ENCODE measurements around the gene SSTR1.
A peak's percentile ranks its signal among the peaks of the same experiment; 100 is the strongest.

The SSTR1 gene

DNA sequence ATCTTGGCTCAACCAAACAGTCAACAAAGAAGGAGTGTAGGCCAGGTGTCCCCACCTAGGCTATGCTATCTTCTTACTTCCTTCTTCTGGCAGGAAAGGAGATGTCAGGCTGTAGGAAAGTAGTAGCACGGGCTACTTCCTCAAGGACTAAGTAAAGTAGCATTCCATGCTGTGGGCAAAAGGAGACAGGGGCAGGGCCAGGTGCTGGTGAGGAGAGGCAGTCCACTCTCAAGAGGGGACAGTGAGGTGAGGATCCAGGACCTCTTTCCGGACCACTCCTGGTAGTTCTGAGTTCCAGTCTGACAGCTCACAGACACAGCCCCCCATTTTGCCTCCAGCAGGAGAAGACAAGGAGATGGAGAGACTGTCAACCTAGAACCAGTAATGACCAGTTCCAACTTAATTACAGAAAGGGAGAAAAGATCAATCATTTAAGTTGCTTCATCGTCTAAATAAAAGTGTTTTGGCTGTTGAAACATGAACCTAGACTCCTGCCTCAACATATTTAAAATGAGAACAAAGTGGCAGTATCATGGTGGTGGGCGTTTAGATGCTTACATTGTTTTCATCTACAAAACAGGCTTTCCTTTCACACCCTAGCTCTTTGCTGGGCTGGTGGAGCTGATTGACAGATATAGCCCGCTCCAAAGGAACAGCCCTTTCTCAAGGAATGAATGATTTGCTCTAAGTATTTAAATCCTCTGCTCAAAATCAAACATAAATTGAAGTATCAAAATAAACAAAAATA, 5.1 kb upstream of the SSTR1 start:
- no peak overlapping the region for H3K4ac ChIP-seq (ENCODE audit: low read depth in 1 of 2, low read length in 2 of 2)
- H2AK5ac ChIP-seq (ENCODE audit: low read length, severe bottlenecking), result no peak overlapping the region
- H2BK15ac ChIP-seq (ENCODE audit: low read depth, poor library complexity, severe bottlenecking), result no peak overlapping the region
- no peak overlapping the region for H2AFZ ChIP-seq (ENCODE audit: low read depth, low read length)
- H3K9ac ChIP-seq (ENCODE audit: low read length), result no peak overlapping the region
- H3K4me3 ChIP-seq (ENCODE audit: insufficient read depth in 1 of 2, low read depth in 1 of 2, low read length in 2 of 2), result no peak overlapping the region
- H3K27ac ChIP-seq (ENCODE audit: low read length, poor library complexity, severe bottlenecking), result no peak overlapping the region
- no peak for DNase-seq
- no peaks in the 10 kb centered on the region for H3K79me1 ChIP-seq (replicated peaks; ENCODE audit: low read length, poor library complexity, severe bottlenecking)
- no peak overlapping the region for H4K8ac ChIP-seq (ENCODE audit: low read length)
- peaks cover 4% of the 10 kb centered on the region for H3K9me3 ChIP-seq (ENCODE audit: control insufficient read depth, low read length)
- no peak overlapping the region for H3K4me2 ChIP-seq (ENCODE audit: low read length, poor library complexity, severe bottlenecking)
- no peak overlapping the region for H3K23ac ChIP-seq (ENCODE audit: low read length in 2 of 2)
- peak overlapping the region in 1 of 2 experiments; percentile 18 for H2BK12ac ChIP-seq (ENCODE audit: low read length in 2 of 2)
- H4K91ac ChIP-seq (ENCODE audit: low read length), result no peak overlapping the region
- H3K18ac ChIP-seq (ENCODE audit: low read depth in 1 of 2, low read length in 2 of 2), result no peak overlapping the region
- H2BK120ac ChIP-seq (ENCODE audit: low read depth, low read length), result no peak overlapping the region
- peaks cover 0 to 41% of the 10 kb centered on the region in 2 experiments for H3K27me3 ChIP-seq (ENCODE audit: control insufficient read depth in 1 of 2, insufficient read depth in 1 of 2, low read length in 2 of 2)
- H2BK5ac ChIP-seq (ENCODE audit: low read depth, low read length, poor library complexity, severe bottlenecking), result no peak overlapping the region
- WGBS, result 79% methylated on average over 2 of the region's 5 CpGs
- peak overlapping the region in 1 of 2 experiments; percentile 66 for H3K14ac ChIP-seq (ENCODE audit: low read length in 2 of 2)
- no peaks in the 10 kb centered on the region for H3K4me1 ChIP-seq (ENCODE audit: control insufficient read depth, insufficient read depth, low read depth, low read length)
- H3K36me3 ChIP-seq (ENCODE audit: control insufficient read depth in 1 of 2, insufficient read depth in 2 of 2, low read depth in 1 of 2, low read length in 2 of 2), result no peaks in the 10 kb centered on the region

DNA sequence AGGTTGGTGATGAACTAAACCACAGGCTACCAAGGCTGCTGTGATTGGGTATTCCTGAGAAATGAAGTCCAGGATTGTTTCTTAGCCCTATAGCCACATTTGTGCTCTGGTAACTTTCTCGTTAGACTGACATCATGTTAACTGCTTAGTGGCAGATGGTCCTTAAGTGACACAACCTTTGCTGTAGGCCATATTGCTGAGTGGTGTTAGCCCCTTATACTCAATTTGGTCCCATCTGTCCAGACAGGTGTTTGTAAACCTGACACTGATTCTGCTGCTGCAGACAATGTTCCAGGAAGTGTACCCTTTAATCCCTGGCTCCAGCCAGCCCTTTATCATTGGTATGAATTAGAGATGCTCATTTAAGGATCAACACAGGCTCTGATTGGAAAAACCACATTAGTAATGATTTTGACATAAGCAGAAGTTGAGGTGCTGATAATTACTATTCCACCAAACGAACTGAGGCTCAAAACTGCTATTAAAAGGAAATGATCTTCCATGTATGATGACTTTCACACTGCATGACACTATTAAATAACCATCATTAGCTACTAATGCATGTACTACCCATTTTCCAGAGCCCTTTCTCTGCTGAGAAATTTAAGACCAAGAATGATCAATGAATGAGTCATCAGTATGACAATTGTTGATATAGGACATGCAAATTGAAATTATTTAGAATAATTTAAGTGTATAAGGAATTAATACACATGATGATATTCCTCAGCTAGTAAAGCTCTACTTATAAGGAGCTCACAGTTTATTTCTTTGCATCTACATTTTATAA, 3.6 kb upstream of the SSTR1 start:
- WGBS, result 71% methylated on average over 1 of the region's 2 CpGs
- H3K36me3 ChIP-seq (ENCODE audit: control insufficient read depth in 1 of 2, insufficient read depth in 2 of 2, low read depth in 1 of 2, low read length in 2 of 2), result no peaks in the 10 kb centered on the region
- no peak overlapping the region for H3K4me2 ChIP-seq (ENCODE audit: low read length, poor library complexity, severe bottlenecking)
- no peak overlapping the region for H4K8ac ChIP-seq (ENCODE audit: low read length)
- H2AK5ac ChIP-seq (ENCODE audit: low read length, severe bottlenecking), result no peak overlapping the region
- H3K14ac ChIP-seq (ENCODE audit: low read length in 2 of 2), result no peak overlapping the region
- H2BK12ac ChIP-seq (ENCODE audit: low read length in 2 of 2), result no peak overlapping the region
- no peak overlapping the region for H4K91ac ChIP-seq (ENCODE audit: low read length)
- H2BK15ac ChIP-seq (ENCODE audit: low read depth, poor library complexity, severe bottlenecking), result no peak overlapping the region
- H3K9ac ChIP-seq (ENCODE audit: low read length), result no peak overlapping the region
- no peak overlapping the region for H2BK5ac ChIP-seq (ENCODE audit: low read depth, low read length, poor library complexity, severe bottlenecking)
- H2AFZ ChIP-seq (ENCODE audit: low read depth, low read length), result no peak overlapping the region
- no peak overlapping the region for H3K4ac ChIP-seq (ENCODE audit: low read depth in 1 of 2, low read length in 2 of 2)
- H3K4me1 ChIP-seq (ENCODE audit: control insufficient read depth, insufficient read depth, low read depth, low read length), result peaks cover 13% of the 10 kb centered on the region
- H3K79me1 ChIP-seq (replicated peaks; ENCODE audit: low read length, poor library complexity, severe bottlenecking), result no peaks in the 10 kb centered on the region
- H2BK120ac ChIP-seq (ENCODE audit: low read depth, low read length), result no peak overlapping the region
- DNase-seq, result no peak
- peaks cover 4% of the 10 kb centered on the region for H3K9me3 ChIP-seq (ENCODE audit: control insufficient read depth, low read length)
- H3K27me3 ChIP-seq (ENCODE audit: control insufficient read depth in 1 of 2, insufficient read depth in 1 of 2, low read length in 2 of 2), result peaks cover 9 to 45% of the 10 kb centered on the region in 2 experiments
- no peak overlapping the region for H3K4me3 ChIP-seq (ENCODE audit: insufficient read depth in 1 of 2, low read depth in 1 of 2, low read length in 2 of 2)
- no peak overlapping the region for H3K18ac ChIP-seq (ENCODE audit: low read depth in 1 of 2, low read length in 2 of 2)
- H3K27ac ChIP-seq (ENCODE audit: low read length, poor library complexity, severe bottlenecking), result no peak overlapping the region
- no peak overlapping the region for H3K23ac ChIP-seq (ENCODE audit: low read length in 2 of 2)

DNA sequence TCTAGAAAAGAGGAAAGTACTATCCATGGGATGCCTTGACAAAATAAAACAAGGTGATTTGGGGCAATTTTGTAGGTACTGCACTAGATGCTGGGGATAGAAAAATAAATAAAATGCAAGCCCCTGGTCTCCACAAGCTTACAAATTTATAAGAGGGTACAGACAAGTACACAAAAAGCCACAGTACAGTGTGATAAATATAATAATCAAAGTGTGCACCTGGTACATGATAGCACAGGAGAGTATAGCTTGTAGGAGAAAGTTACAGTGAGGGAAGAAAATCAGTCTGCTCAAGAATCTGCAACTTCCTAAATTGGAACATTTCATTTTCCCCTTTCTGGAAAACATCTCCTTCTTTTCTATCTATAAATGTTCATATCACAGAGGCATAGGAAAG, 3.0 kb upstream of the SSTR1 start:
- Histone ChIP-seq H3K36me3 (ENCODE audit: control insufficient read depth in 1 of 2, insufficient read depth in 2 of 2, low read depth in 1 of 2, low read length in 2 of 2) (no peaks in the 10 kb centered on the region), H3K4ac (ENCODE audit: low read depth in 1 of 2, low read length in 2 of 2) (no peak overlapping the region)

GRCh38 chr14:38205119-38205813, 2.4 kb upstream of the SSTR1 start:
- no peak for DNase-seq
- H3K36me3 ChIP-seq (ENCODE audit: control insufficient read depth in 1 of 2, insufficient read depth in 2 of 2, low read depth in 1 of 2, low read length in 2 of 2), result no peaks in the 10 kb centered on the region
- H2BK12ac ChIP-seq (ENCODE audit: low read length in 2 of 2), result no peak overlapping the region
- H3K27ac ChIP-seq (ENCODE audit: low read length, poor library complexity, severe bottlenecking), result no peak overlapping the region
- no peak overlapping the region for H2BK5ac ChIP-seq (ENCODE audit: low read depth, low read length, poor library complexity, severe bottlenecking)
- peaks cover 4% of the 10 kb centered on the region for H3K9me3 ChIP-seq (ENCODE audit: control insufficient read depth, low read length)
- H2BK120ac ChIP-seq (ENCODE audit: low read depth, low read length), result no peak overlapping the region
- H4K91ac ChIP-seq (ENCODE audit: low read length), result no peak overlapping the region
- no peak overlapping the region for H2AFZ ChIP-seq (ENCODE audit: low read depth, low read length)
- peaks cover 18 to 51% of the 10 kb centered on the region in 2 experiments for H3K27me3 ChIP-seq (ENCODE audit: control insufficient read depth in 1 of 2, insufficient read depth in 1 of 2, low read length in 2 of 2)
- no peak overlapping the region for H2AK5ac ChIP-seq (ENCODE audit: low read length, severe bottlenecking)
- no peak overlapping the region for H3K23ac ChIP-seq (ENCODE audit: low read length in 2 of 2)
- no peak overlapping the region for H3K4ac ChIP-seq (ENCODE audit: low read depth in 1 of 2, low read length in 2 of 2)
- no peak overlapping the region for H2BK15ac ChIP-seq (ENCODE audit: low read depth, poor library complexity, severe bottlenecking)
- no peak overlapping the region for H3K18ac ChIP-seq (ENCODE audit: low read depth in 1 of 2, low read length in 2 of 2)
- no peak overlapping the region for H3K4me3 ChIP-seq (ENCODE audit: insufficient read depth in 1 of 2, low read depth in 1 of 2, low read length in 2 of 2)
- H3K9ac ChIP-seq (ENCODE audit: low read length), result no peak overlapping the region
- WGBS, result 84% methylated on average over 3 of the region's 5 CpGs
- peaks cover 24% of the 10 kb centered on the region for H3K4me1 ChIP-seq (ENCODE audit: control insufficient read depth, insufficient read depth, low read depth, low read length)
- H3K4me2 ChIP-seq (ENCODE audit: low read length, poor library complexity, severe bottlenecking), result no peak overlapping the region
- no peak overlapping the region for H3K14ac ChIP-seq (ENCODE audit: low read length in 2 of 2)
- no peaks in the 10 kb centered on the region for H3K79me1 ChIP-seq (replicated peaks; ENCODE audit: low read length, poor library complexity, severe bottlenecking)
- no peak overlapping the region for H4K8ac ChIP-seq (ENCODE audit: low read length)

More for the DNA sequence above, 3.0 kb upstream of the SSTR1 start:
- Histone ChIP-seq H3K9me3 (ENCODE audit: control insufficient read depth, low read length) (peaks cover 4% of the 10 kb centered on the region), H2AFZ (ENCODE audit: low read depth, low read length) (no peak overlapping the region), H3K18ac (ENCODE audit: low read depth in 1 of 2, low read length in 2 of 2) (no peak overlapping the region), H3K4me2 (ENCODE audit: low read length, poor library complexity, severe bottlenecking) (no peak overlapping the region), H4K91ac (ENCODE audit: low read length) (no peak overlapping the region), H2BK120ac (ENCODE audit: low read depth, low read length) (no peak overlapping the region), H2BK5ac (ENCODE audit: low read depth, low read length, poor library complexity, severe bottlenecking) (no peak overlapping the region), H3K4me3 (ENCODE audit: insufficient read depth in 1 of 2, low read depth in 1 of 2, low read length in 2 of 2) (no peak overlapping the region), H4K8ac (ENCODE audit: low read length) (no peak overlapping the region), H3K4me1 (ENCODE audit: control insufficient read depth, insufficient read depth, low read depth, low read length) (peaks cover 19% of the 10 kb centered on the region), H2BK12ac (ENCODE audit: low read length in 2 of 2) (no peak overlapping the region), H3K27me3 (ENCODE audit: control insufficient read depth in 1 of 2, insufficient read depth in 1 of 2, low read length in 2 of 2) (peaks cover 13 to 47% of the 10 kb centered on the region in 2 experiments), H2BK15ac (ENCODE audit: low read depth, poor library complexity, severe bottlenecking) (no peak overlapping the region), H3K23ac (ENCODE audit: low read length in 2 of 2) (no peak overlapping the region), H3K27ac (ENCODE audit: low read length, poor library complexity, severe bottlenecking) (no peak overlapping the region), H3K9ac (ENCODE audit: low read length) (no peak overlapping the region), H3K79me1 (replicated peaks; ENCODE audit: low read length, poor library complexity, severe bottlenecking) (no peaks in the 10 kb centered on the region), H3K14ac (ENCODE audit: low read length in 2 of 2) (no peak overlapping the region), H2AK5ac (ENCODE audit: low read length, severe bottlenecking) (no peak overlapping the region)
- no peak for DNase-seq
